Activated naive CD4-positive, alpha-beta T cell treated with anti-CD3 and anti-CD28 coated beads, Interleukin-2, amount 50 U/mL, for 72 hours (primary cell): Measurements from ENCODE around the gene P4HA1. TPM values are rescaled to one million over a fixed set of nuclear protein-coding genes. Genes with fewer than 3 reads are reported as not detected.
"Not testable (repeated sequence)": the region's sequence is repeated elsewhere in the genome, so short reads cannot be mapped to it uniquely, and the experiment has no call there.

Experiments
- ATAC-seq, 2 donors: fragments of 150-1000 bp; cut with Tn5 transposase; 2 replicates each; pipeline ENCODE4 v1.10.0; 2021; ENCODE audit warnings: mild to moderate bottlenecking in 2 of 2, moderate library complexity in 2 of 2
- DNase-seq, 2 donors: peaks; one replicate each; pipeline ENCODE4 v3.0.0; 2021 to 2022; ENCODE audit warnings: low spot score in 2 of 2
- H3K27ac Mint-ChIP-seq, 2 donors: one replicate each; pipeline ENCODE4 v1.8.0; 2022; ENCODE audit warnings: mild to moderate bottlenecking in 2 of 2, mixed read lengths in 2 of 2
- H3K36me3 Mint-ChIP-seq, 2 donors: one replicate each; pipeline ENCODE4 v1.8.0; 2022; ENCODE audit warnings: mixed read lengths in 2 of 2
- H3K9me3 Mint-ChIP-seq, 2 donors: one replicate each; pipeline ENCODE4 v1.8.0; 2022; ENCODE audit warnings: mixed read lengths in 2 of 2
- total RNA-seq, 2 donors: library from RNA; stranded (reverse); gene quantifications; one replicate each; pipeline ENCODE4 v1.2.3, GENCODE V29; 2022

Gene P4HA1
- total RNA-seq, 2 donors from 2014 or later, result 9.5 to 62.2 TPM

DNA sequence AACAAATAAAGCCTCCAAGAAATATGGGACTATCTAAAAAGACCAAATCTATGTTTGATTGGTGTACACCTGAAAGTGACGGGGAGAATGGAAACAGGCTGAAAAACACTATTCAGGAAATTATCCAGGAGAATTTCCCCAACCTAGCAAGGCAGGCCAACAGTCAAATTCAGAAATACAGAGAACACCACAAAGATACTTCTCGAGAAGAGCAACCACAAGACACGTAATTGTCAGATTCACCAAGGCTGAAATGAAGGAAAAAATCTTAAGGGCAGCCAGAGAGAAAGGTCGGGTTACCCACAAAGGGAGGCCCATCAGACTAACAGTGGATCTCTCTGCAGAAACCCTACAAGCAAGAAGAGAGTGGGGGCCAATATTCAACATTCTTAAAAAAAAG, 73.7 kb downstream of the P4HA1 start:
- not testable (repeated sequence) for DNase-seq, H3K27ac Mint-ChIP-seq, ATAC-seq, H3K9me3 Mint-ChIP-seq
- H3K36me3 Mint-ChIP-seq, result peaks cover 33 to 44% of the 10 kb centered on the region in 2 donors

DNA sequence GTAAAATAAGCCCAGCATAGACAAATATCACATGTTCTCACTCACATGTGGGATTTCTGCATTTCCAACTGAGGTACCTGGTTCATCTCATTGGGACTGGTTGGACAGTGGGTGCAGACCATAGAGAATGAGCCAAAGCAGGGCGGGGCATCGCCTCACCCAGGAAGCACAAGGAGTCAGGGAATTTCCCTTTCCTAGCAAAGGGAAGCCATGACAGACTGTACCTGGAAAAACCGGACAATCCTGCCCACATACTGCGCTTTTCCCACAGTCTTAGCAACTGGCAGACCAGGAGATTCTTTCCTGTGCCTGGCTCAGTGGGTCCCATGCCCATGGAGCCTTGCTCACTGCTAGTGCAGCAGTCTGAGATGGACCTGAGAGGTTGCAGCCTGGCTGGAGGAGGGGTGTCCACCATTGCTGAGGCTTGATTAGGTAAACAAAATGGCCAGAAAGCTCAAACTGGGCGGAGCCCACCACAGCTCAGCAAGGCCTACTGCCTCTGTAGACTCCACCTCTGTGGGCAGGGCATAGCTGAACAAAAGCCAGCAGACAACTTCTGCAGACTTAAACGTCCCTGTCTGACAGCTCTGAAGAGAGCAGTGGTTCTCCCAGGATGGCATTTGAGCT, 75.0 kb downstream of the P4HA1 start:
- not testable (repeated sequence) for DNase-seq, ATAC-seq, H3K27ac Mint-ChIP-seq, H3K9me3 Mint-ChIP-seq
- peaks cover 30 to 38% of the 10 kb centered on the region in 2 donors for H3K36me3 Mint-ChIP-seq

DNA sequence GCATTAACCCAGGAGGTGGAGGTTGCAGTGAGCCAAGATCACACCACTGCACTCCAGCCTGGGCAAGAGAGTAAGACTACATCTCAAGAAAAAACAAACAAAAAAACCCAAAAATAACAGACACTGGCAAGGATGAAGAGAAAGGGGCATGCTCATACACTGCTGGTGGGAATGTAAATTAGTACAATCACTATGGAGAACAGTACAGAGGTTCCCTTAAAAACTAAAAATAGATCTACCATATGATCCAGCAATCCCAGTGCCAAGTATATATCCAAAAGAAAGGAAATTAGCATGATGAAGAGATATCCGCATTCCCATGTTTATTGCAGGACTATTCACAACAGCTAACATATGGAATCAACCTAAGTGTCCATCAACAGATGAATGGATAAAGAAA, 75.6 kb downstream of the P4HA1 start:
- H3K27ac Mint-ChIP-seq, result no peak overlapping the region
- ATAC-seq (no peak), DNase-seq (no peak)
- H3K36me3 Mint-ChIP-seq, result peaks cover 26 to 38% of the 10 kb centered on the region in 2 donors
- H3K9me3 Mint-ChIP-seq, result no peaks in the 10 kb centered on the region

DNA sequence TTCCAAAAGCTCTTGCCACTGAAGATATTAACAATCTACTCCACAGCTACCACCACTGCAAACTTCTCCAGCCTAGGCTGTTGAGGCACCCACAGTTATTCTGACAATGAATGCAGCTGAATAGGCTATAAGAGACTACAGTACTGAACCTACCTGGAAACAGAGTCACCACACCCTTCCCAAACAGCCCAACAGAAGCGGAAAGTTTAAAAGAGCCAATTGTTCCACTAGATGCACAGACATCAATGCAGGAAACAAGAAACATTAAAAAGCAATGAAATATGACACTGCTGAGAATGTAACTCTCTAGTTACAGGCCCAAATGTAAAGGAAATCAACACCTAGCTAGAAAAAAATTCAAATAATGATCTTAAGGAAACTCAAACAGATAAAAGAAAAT, 77.6 kb downstream of the P4HA1 start:
- DNase-seq, result no peak
- ATAC-seq, result no peak
- Mint-ChIP-seq H3K9me3 (no peaks in the 10 kb centered on the region), H3K36me3 (peaks cover 14 to 34% of the 10 kb centered on the region in 2 donors), H3K27ac (peak overlapping the region in 1 of 2 donors; percentile 65)

DNA sequence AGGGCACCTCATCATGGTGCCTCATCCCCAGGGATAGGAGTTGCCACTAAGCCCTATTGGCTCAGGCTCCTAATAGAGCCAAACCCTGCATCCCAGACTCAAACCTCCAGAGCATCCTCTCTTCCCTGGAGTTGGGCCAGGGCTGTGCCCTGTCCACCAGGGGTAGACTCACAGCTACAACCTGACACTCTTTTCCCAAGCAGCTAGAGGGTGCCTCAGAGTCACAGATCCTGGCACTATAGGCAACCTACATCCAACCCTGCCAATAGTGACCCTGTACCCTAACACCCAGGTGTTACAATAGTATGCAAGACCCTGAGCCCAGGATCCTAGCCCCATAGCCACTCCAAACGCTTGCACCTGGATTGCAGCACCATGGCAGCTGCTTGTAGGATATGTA, 78.0 kb downstream of the P4HA1 start:
- no peak for ATAC-seq
- peaks cover 9 to 34% of the 10 kb centered on the region in 2 donors for H3K36me3 Mint-ChIP-seq

DNA sequence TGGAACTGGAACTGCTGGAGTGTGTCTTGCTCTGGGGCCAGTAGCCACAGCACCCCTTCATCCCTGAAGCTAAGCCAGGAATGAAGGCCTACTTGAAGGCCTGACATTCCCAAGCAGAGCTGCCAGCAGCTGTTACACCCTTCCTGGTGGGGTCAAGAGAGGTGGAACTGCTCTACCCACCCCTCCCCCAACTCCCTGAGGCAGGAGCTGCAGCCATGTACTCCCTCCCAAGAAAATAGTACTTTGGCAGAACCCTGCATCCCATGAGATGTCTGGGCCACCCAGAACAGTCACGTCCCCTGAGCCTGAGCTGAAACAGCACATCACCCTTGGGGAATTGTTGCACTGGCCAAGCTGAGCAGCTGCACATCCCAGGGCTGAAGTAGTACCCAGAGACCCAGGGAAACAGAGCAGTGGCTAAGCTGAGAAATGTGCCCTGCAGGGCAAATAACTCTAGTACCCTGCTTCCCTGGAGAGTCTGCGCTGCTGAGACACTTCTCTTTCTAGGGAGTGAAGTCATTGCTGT, 78.6 kb downstream of the P4HA1 start:
- ATAC-seq, result no peak
- H3K36me3 Mint-ChIP-seq, result peaks cover 5 to 34% of the 10 kb centered on the region in 2 donors
- H3K27ac Mint-ChIP-seq, result no peak overlapping the region
- no peaks in the 10 kb centered on the region for H3K9me3 Mint-ChIP-seq
- DNase-seq, result no peak

More for the DNA sequence above, 78.0 kb downstream of the P4HA1 start:
- Mint-ChIP-seq H3K27ac (peak overlapping the region in 1 of 2 donors; percentile 65), H3K9me3 (no peaks in the 10 kb centered on the region)
- no peak for DNase-seq

DNA sequence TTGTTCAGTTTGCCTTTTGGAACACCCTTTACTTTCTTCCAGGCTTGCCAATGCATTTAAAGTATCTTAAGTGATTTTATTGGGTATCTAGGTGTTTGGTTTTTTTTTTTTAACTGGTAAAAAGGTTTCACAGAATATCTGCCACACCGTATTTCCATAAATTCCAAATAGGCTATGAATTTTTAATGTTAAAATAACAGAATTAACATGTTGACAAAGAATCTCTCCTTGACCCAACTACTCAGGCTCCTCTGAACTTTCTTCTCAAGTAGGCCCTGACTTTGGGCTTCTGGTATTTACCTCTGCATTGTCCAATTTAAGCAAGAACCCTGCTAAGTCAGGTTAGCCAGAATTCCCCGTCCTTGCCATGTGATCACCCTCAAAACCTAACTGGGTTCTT, 80.9 kb downstream of the P4HA1 start:
- Mint-ChIP-seq H3K9me3 (no peaks in the 10 kb centered on the region), H3K27ac (no peak overlapping the region), H3K36me3 (peaks cover 10 to 29% of the 10 kb centered on the region in 2 donors)
- no peak for ATAC-seq
- DNase-seq, result no peak

DNA sequence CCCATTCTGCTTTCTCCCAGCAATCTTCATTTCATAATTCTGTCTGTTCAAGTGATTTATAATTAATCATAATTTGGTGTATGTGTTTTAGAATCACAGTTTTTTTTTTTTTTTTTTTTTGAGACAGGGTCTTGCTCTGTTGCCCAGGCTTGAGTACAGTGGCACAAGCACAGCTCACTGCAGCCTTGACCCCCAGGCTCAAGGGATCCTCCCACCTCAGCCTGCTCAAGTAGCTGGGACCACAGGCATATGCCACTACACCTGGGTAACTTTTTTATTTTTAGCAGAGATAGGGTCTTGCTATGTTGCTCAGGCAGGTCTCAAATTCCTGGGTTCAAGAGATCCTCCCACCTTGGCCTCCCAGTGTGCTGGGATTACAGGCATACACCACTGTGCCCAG, 92.8 kb downstream of the P4HA1 start:
- DNase-seq (no peak), ATAC-seq (no peak)
- H3K36me3 Mint-ChIP-seq, result peaks cover 0 to 24% of the 10 kb centered on the region in 2 donors
- peaks cover 3 to 7% of the 10 kb centered on the region in 2 donors for H3K9me3 Mint-ChIP-seq
- H3K27ac Mint-ChIP-seq, result no peak overlapping the region

DNA sequence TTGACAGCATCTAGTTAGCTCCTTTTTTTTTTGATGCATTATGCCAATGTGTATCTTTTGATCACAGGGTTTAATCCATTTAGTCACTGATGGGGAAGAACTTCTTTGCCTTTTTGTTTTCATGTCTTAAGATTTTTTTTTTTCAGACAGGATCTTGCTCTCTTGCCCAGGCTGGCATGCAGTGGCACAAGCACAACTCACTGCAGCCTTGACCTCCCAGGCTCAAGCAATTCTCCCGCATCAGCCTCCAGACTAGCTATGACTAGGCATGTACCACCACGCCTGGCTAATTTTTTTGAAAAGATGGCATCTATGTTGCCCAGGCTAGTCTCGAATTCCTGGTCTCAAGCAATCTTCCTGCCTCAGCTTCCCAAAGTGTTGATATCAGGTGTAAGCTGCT, 95.7 kb downstream of the P4HA1 start:
- H3K36me3 Mint-ChIP-seq, result peaks cover 0 to 19% of the 10 kb centered on the region in 2 donors
- DNase-seq (no peak), ATAC-seq (no peak)
- peaks cover 6 to 17% of the 10 kb centered on the region in 2 donors for H3K9me3 Mint-ChIP-seq
- peak overlapping the region in 1 of 2 donors; percentile 79 for H3K27ac Mint-ChIP-seq

DNA sequence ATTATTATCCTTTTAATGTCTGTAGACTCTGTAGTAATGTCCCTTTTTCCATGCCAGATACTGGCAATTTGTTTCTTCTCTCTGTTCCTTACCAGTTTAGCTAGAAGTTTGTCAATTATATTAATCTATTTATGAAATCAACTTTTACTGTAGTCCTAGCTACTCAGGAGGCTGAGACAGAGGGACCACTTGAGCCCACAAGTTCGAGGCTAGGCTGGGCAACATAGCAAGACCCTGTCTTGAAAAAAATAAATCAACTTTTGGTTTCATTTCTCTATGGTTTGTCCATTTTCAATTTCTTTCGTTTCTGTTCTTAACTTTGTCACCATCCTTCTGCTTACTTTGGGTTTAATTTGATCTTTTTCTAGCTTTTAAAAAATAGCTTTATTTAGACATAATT, 99.6 kb downstream of the P4HA1 start:
- no peak for ATAC-seq

DNA sequence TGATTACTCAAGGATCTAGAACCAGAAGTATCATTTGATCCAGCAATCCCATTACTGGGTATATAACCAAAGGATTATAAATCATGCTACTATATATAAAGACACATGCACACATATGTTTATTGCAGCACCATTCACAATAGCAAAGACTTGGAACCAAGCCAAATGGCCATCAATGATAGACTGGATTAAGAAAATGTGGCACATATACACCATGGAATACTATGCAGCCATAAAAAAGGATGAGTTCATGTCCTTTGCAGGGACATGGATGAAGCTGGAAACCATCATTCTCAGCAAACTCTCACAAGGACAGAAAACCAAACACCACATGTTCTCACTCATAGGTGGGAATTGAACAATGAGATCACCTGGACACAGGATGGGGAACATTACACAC, 101.2 kb downstream of the P4HA1 start:
- not testable (repeated sequence) for H3K27ac Mint-ChIP-seq, DNase-seq, ATAC-seq
- H3K36me3 Mint-ChIP-seq, result peaks cover 27 to 33% of the 10 kb centered on the region in 2 donors
- H3K9me3 Mint-ChIP-seq, result peaks cover 11 to 24% of the 10 kb centered on the region in 2 donors

More for the DNA sequence above, 99.6 kb downstream of the P4HA1 start:
- no peak for DNase-seq
- no peak overlapping the region for H3K27ac Mint-ChIP-seq
- H3K36me3 Mint-ChIP-seq, result peaks cover 13 to 37% of the 10 kb centered on the region in 2 donors
- H3K9me3 Mint-ChIP-seq, result peaks cover 11 to 24% of the 10 kb centered on the region in 2 donors

DNA sequence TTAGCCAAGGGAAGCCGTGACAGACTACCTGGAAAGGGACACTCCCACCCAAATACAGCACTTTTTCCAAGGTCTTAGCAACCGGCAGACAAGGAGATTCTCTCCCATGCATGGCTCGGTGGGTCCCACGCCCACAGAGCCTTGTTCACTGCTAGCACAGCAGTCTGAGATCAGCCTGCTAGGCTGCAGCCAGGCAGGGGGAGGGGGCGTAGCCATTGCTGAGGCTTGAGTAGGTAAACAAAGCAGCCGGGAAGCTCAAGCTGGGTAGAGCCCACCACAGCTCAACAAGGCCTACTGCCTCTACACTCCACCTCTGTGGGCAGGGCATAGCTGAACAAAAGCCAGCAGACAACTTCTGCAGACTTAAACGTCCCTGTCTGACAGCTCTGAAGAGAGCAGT, 106.9 kb downstream of the P4HA1 start:
- not testable (repeated sequence) for ATAC-seq, DNase-seq, H3K9me3 Mint-ChIP-seq, H3K27ac Mint-ChIP-seq
- peaks cover 27 to 31% of the 10 kb centered on the region in 2 donors for H3K36me3 Mint-ChIP-seq

DNA sequence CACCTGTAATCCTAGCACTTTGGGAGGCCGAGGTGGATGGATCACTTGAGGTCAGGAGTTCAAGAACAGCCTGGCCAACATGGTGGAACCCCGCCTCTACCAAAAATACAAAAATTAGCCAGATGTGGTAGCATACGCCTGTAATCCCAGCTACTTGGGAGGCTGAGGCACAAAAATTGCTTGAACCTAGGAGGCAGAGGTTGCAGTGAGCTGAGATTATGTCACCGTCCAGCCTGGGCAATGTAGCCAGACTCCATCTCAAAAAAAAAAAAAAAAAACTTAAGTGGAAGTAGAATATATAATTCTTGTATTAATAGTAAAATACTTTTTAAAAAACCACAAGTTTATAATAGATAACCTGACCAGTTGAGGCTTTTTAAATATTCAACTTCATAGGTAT, 112.0 kb downstream of the P4HA1 start:
- not testable (repeated sequence) for ATAC-seq, H3K9me3 Mint-ChIP-seq, DNase-seq, H3K27ac Mint-ChIP-seq
- peaks cover 9 to 13% of the 10 kb centered on the region in 2 donors for H3K36me3 Mint-ChIP-seq

DNA sequence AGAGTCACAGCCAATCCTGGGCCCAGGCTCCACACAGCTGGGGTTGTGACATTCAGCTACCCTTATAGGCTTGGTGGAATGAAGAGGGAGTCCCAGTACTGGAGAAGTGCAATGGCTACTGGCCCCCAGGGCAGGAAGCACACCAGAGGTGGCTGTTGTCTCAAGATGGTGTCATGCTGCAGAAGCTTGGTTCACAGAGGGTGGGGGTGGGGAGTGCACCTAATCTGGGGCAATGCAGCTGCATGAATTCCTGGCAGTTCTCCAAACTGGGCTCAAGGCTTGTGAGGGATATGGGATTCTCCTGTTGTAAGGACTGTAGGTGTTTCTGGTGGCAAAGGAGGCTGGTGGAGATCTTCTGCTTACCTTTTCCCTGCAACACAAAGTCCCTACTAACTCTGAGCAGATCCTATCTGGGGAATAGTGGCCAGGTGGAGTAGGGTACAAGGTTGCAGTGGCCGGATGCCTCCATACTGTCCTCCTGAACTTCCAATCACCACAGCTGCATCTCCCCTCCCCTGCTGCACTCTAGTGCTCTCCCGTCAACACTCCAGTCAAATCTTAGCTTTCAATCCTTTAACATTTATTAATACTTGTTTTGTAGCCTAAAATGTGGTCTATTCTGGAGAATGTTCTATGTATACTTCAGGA, 114.7 kb downstream of the P4HA1 start:
- ATAC-seq (peak in 1 of 2 donors; percentile 16), DNase-seq (no peak)
- peaks cover 24 to 38% of the 10 kb centered on the region in 2 donors for H3K36me3 Mint-ChIP-seq
- peaks cover 29 to 31% of the 10 kb centered on the region in 2 donors for H3K9me3 Mint-ChIP-seq
- no peak overlapping the region for H3K27ac Mint-ChIP-seq

DNA sequence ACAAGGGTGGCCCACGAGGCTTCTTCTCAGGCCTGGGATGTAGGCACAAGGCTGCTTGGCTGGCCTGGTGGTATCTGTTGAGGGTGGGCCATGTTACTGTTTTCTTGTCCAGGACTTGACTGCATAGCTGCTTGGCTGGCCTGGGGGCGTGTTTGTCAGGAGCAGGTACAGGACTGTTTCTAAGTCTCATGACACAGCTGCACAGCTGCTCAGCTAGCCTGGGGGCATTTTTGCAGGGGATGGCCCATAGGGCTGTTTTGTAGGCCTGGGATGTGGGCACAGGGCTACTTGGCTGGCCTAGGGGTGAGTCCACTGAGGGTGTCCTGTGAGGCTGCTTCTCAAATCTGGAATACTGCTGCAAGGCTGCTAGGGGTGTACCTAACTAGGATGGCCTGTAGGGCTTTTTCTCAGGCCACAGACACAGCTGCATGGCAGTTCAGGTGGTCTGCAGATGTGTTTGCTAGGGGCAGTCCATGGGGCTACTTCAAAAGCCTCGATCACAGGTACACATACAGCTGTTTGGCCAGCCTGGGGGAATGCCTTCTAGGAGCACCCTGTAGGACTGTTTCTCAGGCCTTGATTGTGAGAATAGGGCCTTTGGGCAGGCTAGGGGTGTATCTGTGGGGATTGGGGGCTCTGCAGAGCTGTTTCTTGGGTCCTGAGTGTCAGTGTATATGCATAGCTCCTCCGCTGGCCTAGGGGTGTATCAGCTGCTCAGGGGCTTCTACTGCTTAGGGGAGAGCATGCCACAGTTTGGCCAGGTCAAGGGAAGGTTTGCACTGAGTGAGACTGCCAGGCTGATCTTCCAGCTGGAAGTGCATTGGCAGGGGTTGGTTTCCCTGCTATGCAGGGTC, 115.4 kb downstream of the P4HA1 start:
- H3K27ac Mint-ChIP-seq, result no peak overlapping the region
- DNase-seq (no peak), ATAC-seq (peak in 1 of 2 donors; percentile 39)
- peaks cover 32 to 34% of the 10 kb centered on the region in 2 donors for H3K9me3 Mint-ChIP-seq
- peaks cover 26 to 39% of the 10 kb centered on the region in 2 donors for H3K36me3 Mint-ChIP-seq

DNA sequence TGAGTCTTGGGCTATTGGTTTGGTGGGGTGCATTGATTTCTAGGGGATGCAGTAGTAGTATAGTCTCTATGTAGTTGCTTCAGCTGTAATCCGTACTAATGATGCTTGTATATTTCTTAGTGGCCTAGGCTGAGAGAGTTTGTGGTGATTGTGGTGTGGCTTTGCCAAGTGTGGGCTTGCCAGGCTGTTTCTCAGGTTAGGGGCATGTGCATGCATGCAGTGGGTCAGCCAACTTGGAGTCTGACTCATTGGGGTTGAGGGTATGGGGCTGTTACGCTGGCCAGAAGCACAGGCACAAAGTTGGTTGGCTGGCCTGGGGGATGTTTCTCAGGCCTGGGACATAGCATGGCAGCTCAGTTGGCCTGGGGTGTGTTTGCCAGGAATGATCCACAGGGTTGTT, 116.3 kb downstream of the P4HA1 start:
- H3K27ac Mint-ChIP-seq, result no peak overlapping the region
- H3K36me3 Mint-ChIP-seq, result peaks cover 26 to 39% of the 10 kb centered on the region in 2 donors
- peak in 1 of 2 donors; percentile 16 for ATAC-seq
- no peak for DNase-seq
- peaks cover 32 to 34% of the 10 kb centered on the region in 2 donors for H3K9me3 Mint-ChIP-seq
